Stimulated activated CD4-positive, alpha-beta T cell treated with anti-CD3 and anti-CD28 coated beads, Interleukin-1b, Interleukin-23, amount 100 ng/mL, for 24 hours (primary cell): ENCODE measurements around the gene SLC44A3.
A peak's percentile ranks its signal among the peaks of the same experiment; 100 is the strongest.
"Not testable (repeated sequence)": the region's sequence is repeated elsewhere in the genome, so short reads cannot be mapped to it uniquely, and the experiment has no call there.

Source experiments
- DNase-seq, 4 experiments: peaks; one replicate each; pipeline ENCODE4 v3.0.0-alpha.2; 2020; ENCODE audit warnings: low read depth in 4 of 4, low spot score in 1 of 4

SLC44A3 gene

GRCh38 chr1:94832931-94833585 lies 12.9 kb downstream of the SLC44A3 start:
- DNase-seq = no peak

- DNase-seq = no peak
Measured at GRCh38 chr1:94836891-94837290, 16.7 kb downstream of the SLC44A3 start.

- not testable (repeated sequence) for DNase-seq
Measured at GRCh38 chr1:94840381-94840780, 20.2 kb downstream of the SLC44A3 start.

DNA sequence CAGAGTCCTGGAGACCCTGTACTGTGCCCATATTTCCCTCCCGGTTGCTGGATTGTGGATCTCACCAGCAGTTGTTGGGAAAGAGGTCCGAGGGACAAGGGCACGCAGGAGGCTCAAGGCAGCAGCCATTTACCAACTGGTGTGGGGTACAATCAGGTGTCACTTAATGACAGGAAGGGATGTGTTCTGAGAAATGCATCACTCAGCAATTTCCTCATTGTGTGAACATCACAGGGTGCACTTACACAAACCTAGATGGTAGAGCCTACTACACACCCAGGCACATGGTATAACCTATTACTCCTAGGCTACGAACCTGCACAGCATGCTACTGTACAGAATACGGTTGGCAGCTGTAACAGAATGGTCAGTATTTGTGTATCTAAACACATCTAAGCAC lies 20.7 kb downstream of the SLC44A3 start:
- no peak for DNase-seq

DNA sequence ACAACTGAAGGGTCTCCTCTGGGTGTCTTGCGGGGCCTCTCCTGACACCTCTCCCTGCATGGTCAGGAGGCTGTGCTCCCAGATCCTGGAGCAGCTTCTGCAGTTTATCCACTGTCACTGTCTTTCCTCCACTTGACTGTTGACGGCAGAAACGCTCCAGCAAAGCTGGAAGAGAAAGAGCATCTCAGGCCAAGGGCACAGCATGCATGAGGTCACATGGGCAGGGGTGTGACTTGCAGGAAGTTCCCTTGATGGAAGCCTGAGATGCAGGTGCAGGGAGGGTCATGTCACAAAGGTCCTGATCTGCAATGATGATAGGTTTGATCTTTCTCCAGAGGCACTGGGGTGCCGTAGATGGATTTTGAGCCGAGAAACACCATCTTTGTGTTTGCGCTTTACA lies 23.3 kb downstream of the SLC44A3 start:
- DNase-seq = no peak

GRCh38 chr1:94843846-94844245 lies 23.7 kb downstream of the SLC44A3 start:
- DNase-seq = no peak

DNA sequence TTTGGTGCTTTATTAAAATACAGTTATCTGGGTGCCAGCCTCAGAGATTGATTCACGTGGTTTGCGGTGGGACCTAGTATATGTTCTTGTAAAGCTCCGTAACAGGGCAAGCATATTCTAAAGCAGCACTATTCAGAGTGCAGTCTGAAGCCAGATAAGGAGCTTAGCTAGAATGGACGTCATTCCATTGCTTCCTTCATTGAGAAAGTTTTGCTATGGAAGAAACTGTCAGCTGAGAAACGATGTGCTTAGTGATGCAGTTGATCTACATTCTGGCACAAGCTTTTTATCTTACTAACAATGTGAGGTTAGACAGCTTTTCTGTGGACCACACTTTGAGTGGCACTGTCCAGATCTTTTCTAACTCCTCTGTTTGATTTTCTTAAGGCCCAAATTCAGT lies 26.2 kb downstream of the SLC44A3 start:
- DNase-seq = no peak

DNA sequence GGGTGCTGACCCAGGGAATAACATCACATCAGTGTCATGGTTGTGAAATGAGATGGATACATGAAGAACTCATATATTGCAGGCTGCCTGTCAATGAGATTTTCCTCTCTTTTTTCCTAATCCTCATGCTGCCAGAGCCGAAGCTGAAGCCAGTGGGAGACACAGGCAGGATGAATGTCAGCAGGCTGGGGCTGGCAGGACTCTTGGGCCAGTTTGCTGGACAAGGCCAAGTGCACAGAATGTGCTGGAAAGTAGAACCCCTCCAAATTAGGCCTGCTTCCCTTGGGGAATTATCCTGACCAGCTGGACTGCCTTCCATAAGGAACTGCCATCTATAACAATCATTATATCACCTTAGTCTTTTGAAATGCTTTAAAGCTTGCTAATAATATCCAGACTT lies 31.4 kb downstream of the SLC44A3 start:
- DNase-seq = no peak

DNA sequence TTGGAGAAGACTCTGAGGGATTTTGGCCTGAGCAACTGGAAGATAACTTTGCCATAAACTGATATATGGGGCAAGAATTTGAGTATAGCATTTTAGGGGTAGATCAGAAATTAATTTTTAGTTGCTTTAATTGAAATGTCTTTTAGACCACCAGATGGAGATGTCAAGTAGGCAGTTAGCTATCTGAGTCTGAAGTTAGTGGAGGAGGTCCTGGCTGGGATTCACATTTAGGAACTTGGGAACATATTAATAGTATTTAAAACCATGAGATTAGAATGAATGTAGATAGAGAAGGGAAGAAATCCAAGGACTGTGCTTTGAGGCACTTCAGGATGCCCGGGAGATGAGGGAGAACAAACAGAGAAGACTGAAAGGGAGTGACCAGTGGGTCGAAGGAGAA lies 32.6 kb downstream of the SLC44A3 start:
- DNase-seq = no peak

- peak; percentile 46 to 62 (median 56) for DNase-seq
Measured at GRCh38 chr1:94854458-94855306, 34.5 kb downstream of the SLC44A3 start.

GRCh38 chr1:94855307-94855700 lies 35.1 kb downstream of the SLC44A3 start:
- no peak for DNase-seq

GRCh38 chr1:94856004-94856403 lies 35.8 kb downstream of the SLC44A3 start:
- no peak for DNase-seq

DNA sequence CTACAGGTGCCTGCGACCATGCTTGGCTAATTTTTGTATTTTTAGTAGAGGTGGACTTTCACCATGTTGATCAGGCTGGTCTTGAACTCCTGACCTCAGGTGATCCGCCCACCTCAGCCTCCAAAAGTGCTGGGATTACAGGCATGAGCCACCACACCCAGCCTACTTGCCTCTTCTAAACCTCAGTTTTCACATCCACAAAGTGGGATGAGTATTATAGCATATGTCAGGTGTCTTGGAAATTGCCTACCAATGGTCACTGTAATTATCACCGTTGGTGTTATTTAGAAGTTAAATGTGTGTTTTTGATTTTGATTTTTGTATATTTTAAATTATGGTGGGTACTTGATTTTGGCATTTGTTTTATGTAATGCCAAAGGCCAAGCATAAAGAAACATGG lies 36.7 kb downstream of the SLC44A3 start:
- DNase-seq = no peak

GRCh38 chr1:94858276-94858675 lies 38.1 kb downstream of the SLC44A3 start:
- DNase-seq = no peak

GRCh38 chr1:94859174-94859573 lies 39.0 kb downstream of the SLC44A3 start:
- DNase-seq = no peak

GRCh38 chr1:94862718-94863117 lies 42.6 kb downstream of the SLC44A3 start:
- no peak for DNase-seq

DNA sequence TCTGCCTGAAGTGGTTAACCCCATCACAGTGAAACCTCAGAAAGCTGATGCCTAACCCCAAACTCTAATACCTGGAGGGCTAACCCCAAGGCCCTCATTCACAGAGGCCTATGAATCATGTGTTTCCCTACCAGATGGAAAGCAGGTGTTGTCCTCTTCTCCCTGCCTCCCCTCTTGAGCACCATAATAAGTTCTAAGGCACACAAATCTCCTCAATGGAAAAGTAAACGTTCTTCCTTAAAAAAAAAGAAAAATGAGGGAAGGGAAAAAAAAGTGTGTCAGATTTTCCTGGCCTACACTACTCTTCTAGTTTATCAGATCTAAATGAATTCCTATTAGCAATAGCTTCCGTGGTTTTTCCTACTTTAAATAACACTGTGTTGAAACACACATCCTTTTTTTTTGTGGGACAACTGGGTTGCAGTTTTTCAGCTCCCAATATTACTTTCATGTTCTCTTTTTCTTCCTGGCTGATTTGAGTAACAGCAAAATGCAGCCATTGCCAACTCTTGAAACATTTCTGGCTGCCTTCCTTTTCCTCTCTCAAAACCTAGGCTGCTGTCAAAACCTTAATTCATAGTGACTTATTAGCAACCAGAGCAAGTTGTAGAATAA lies 43.2 kb downstream of the SLC44A3 start:
- no peak for DNase-seq

- DNase-seq = no peak
Measured at GRCh38 chr1:94863919-94864318, 43.8 kb downstream of the SLC44A3 start.

- no peak for DNase-seq
Measured at GRCh38 chr1:94864821-94865220, 44.7 kb downstream of the SLC44A3 start.

DNA sequence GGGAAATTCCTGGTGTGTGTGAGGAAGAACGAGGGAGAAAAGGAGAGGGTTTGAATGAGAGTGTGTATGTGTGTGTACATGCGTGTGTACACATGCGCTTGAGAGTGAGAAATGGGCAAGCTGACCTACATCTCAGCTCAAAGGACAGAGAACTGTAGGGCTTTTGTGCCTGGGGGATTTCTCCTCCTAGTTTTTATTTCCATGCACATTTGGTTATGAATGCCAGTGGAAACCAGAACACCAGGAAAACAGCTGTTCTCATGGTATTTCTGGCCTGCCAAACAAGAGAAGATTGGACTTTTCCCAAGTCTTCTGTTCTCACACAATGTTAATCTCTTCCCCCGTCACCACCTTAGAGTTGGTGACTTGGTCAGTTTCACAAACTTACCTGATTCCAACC lies 45.2 kb downstream of the SLC44A3 start:
- no peak for DNase-seq

GRCh38 chr1:94866164-94866807 lies 46.1 kb downstream of the SLC44A3 start:
- DNase-seq = no peak

GRCh38 chr1:94871031-94871430 lies 50.9 kb downstream of the SLC44A3 start:
- no peak for DNase-seq
